Endothelial cell (in vitro differentiated cells): Measurements from ENCODE around the gene ZBP1. TPM values are rescaled to one million over a fixed set of nuclear protein-coding genes. Genes with fewer than 3 reads are reported as not detected.

ENCODE experiments used
- DNase-seq: peaks from one replicate; pipeline ENCODE4 v3.0.0; 2021; ENCODE audit warnings: low spot score
- H3K27ac Mint-ChIP-seq: one replicate; pipeline ENCODE4 v1.8.0; 2021; ENCODE audit warnings: mixed read lengths, inconsistent platforms; ENCODE audit not compliant: unreplicated experiment
- H3K27me3 Mint-ChIP-seq: one replicate; pipeline ENCODE4 v1.8.0; 2021; ENCODE audit warnings: mild to moderate bottlenecking, moderate library complexity, mixed read lengths, inconsistent platforms; ENCODE audit not compliant: unreplicated experiment
- H3K36me3 Mint-ChIP-seq: one replicate; pipeline ENCODE4 v1.8.0; 2021; ENCODE audit warnings: mild to moderate bottlenecking, low read depth, mixed read lengths, inconsistent platforms; ENCODE audit not compliant: unreplicated experiment
- H3K4me1 Mint-ChIP-seq: one replicate; pipeline ENCODE4 v1.8.0; 2021; ENCODE audit warnings: mild to moderate bottlenecking, mixed read lengths, inconsistent platforms; ENCODE audit not compliant: unreplicated experiment
- H3K4me3 Mint-ChIP-seq: one replicate; pipeline ENCODE4 v1.8.0; 2021; ENCODE audit warnings: mild to moderate bottlenecking, mixed read lengths, inconsistent platforms; ENCODE audit not compliant: unreplicated experiment
- H3K9me3 Mint-ChIP-seq: one replicate; pipeline ENCODE4 v1.8.0; 2021; ENCODE audit warnings: mixed read lengths, inconsistent platforms; ENCODE audit not compliant: unreplicated experiment
- total RNA-seq: library from RNA; stranded (reverse); fragmentation: NEBNext Ultra II Directional; extraction: Animal tissue kit (Norgen Biotek cat#: 25700); gene quantifications from one replicate; pipeline ENCODE4 v1.2.1, GENCODE V29; 2021; ENCODE audit not compliant: unreplicated experiment
- TF ChIP-seq, protein P1 (sequence below): fragments of 200-600 bp; sonication (generic); IDR thresholded peaks from one replicate; pipeline ENCODE4 v1.5.0; 2021; ENCODE audit warnings: antibody characterized with exemption; ENCODE audit not compliant: unreplicated experiment

ZBP1 gene
- total RNA-seq, 1 donor from 2014 or later = not detected

DNA sequence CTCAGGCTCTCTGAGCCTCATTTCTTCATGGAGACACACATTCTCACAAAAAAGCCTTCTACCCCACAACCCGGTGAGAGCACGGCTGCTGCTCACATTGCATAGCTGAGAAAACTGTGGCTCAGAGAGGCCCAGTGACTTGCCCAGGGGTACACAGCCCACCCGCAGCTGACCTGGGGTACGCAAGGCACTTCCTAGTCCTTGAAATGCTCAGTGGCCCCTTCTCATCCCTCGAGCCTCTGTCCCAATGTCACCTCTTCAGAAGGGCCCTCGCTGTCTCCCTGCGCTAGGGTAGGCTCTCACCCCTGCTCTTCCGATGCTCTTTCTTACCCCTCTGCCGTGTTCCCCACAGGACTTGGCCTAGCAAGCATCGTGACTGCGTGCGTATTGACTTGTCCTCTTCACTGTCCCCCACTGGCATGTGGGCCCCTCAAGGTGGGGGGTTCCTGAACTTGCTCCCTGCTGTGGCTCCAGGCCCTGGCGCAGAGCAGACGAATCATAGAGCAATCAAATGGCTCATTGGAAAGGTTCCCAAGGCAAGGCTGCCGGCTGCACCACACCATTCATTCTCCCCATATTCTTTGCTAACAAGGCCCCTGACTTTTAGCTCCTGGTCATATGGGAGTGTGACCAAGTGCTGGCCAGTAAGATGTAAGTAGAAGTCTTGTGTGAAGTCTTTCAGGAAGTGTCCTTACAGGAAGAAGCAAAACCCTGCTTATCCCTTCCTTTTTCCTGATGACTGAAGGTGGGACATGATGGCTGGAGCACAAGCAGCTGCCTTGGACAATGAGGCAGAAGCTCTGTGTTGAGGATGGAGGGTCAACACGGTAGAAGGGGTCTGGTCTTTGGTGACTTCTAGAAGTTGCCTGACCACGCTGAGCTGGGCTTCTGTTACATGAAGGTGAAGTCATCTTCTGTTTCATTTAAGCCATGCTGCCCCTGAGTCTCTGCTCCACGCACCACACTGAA is 36.7 kb downstream of the ZBP1 start:
- peaks cover 12% of the 10 kb centered on the region for H3K27me3 Mint-ChIP-seq
- H3K4me3 Mint-ChIP-seq = no peak overlapping the region

DNA sequence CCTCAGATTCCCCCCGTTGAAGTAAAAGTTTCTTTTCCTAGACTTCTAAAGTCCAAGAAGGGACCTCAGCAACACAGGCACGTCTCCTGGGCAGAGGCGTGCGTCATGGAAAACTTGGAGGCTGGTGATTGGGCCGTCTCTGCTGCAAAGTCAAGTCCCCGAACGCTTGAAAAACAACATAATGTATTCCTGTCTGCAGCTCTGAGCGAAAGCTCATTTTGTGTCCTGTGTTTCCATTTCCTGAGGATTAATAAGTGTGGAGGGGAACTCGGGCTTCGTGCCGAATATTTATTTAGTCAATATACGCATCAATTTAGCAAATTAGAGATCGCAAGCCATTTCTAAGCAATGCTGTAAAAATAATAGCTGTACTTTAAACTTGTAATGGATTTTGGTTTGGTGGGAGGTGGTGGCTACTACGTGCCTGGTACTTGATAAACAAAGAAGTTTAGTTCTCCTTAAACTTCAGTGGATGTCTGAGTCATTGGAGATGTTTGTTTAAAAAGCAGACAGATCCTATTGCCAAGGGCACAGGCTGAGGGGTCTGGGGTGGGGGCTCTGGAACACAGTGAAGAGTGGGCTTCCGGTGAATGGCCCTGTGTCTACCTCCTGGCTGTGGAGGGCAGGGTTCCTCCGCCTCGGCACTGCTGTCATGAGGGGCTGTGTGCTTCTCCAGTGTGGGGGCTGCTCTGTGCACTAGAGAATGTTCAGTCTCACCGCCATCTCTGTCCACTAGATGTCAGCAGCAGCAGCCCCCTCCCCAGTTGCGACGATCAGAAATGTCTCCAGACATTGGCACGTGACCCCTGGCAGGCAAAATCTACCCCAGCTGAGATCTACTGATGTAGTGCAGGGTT is 37.6 kb downstream of the ZBP1 start:
- Mint-ChIP-seq H3K27ac (no peak overlapping the region), H3K27me3 (peaks cover 12% of the 10 kb centered on the region)

More for the DNA sequence above, 36.7 kb downstream of the ZBP1 start:
- Mint-ChIP-seq H3K9me3 (no peaks in the 10 kb centered on the region), H3K36me3 (no peaks in the 10 kb centered on the region), H3K27ac (no peak overlapping the region), H3K4me1 (no peaks in the 10 kb centered on the region)
- no peak for DNase-seq
- TF ChIP-seq, protein P1, sequence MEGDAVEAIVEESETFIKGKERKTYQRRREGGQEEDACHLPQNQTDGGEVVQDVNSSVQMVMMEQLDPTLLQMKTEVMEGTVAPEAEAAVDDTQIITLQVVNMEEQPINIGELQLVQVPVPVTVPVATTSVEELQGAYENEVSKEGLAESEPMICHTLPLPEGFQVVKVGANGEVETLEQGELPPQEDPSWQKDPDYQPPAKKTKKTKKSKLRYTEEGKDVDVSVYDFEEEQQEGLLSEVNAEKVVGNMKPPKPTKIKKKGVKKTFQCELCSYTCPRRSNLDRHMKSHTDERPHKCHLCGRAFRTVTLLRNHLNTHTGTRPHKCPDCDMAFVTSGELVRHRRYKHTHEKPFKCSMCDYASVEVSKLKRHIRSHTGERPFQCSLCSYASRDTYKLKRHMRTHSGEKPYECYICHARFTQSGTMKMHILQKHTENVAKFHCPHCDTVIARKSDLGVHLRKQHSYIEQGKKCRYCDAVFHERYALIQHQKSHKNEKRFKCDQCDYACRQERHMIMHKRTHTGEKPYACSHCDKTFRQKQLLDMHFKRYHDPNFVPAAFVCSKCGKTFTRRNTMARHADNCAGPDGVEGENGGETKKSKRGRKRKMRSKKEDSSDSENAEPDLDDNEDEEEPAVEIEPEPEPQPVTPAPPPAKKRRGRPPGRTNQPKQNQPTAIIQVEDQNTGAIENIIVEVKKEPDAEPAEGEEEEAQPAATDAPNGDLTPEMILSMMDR = peak; percentile 24

DNA sequence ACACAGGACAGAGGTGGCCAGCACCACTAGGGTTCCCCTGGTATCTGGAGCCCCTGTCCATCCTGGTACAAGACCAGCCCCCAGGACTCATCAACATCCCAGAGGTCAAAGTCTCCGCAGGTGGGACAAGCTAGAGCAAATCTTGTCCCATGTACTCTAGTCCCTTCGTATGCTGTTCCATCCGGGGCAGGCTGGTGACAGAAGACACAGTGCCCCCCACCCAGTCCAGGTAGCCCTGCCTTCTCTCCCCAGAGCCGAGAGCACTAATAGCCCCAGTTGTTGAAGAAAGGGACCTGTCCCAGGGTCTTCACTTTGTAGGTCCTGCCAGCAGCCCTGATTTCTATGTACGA is 38.2 kb downstream of the ZBP1 start:
- Mint-ChIP-seq H3K4me3 (peak overlapping the region; percentile 31), H3K27me3 (peaks cover 12% of the 10 kb centered on the region), H3K36me3 (no peaks in the 10 kb centered on the region), H3K4me1 (no peaks in the 10 kb centered on the region), H3K9me3 (no peaks in the 10 kb centered on the region), H3K27ac (no peak overlapping the region)
- no peak for DNase-seq
- TF ChIP-seq, protein P1 = no peak

More for the DNA sequence above, 37.6 kb downstream of the ZBP1 start:
- Mint-ChIP-seq H3K9me3 (no peaks in the 10 kb centered on the region), H3K4me3 (no peak overlapping the region), H3K36me3 (no peaks in the 10 kb centered on the region), H3K4me1 (no peaks in the 10 kb centered on the region)
- TF ChIP-seq, protein P1 = peak; percentile 52
- DNase-seq = peak; percentile 52

DNA sequence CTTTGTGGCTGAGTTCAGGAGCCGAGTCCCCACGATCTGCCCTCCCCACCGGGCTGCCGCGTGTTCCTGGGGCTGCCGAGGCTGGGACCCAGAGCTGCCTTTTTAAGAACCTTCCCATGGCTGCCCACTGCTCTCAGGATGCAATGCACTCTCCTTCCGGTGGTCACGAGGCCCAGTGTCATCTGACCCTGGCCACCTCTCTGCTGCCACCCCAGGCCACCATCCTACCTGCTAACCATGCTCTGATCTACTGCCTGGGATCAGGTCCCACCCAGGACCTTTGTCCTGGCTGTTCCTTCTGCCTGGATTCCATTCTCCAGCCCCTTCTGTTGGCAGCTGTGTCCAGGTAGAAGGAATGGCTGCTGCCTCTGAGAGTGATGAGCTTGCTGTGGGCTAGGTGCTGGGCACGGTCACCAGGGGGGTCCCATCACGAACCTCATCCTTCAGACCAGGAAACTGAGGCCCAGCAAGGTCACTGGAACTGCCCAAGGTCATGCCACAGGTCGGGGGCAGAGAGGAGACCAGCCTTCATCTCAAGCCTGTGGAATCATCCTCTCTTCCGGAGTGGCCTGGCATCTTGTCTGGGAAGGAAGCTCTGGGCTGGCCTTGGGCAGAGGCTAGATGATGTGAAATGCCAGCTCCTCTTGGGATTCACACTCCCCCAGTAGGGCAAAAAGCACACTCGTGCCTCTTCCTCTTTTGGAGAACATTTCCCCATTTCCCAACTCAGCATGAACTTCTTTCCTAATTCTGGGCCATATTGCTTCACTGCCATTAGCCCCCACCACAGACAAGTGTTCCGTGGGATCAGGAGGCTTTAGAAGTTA is 38.8 kb downstream of the ZBP1 start:
- Mint-ChIP-seq H3K27me3 (peaks cover 12% of the 10 kb centered on the region), H3K27ac (no peak overlapping the region), H3K9me3 (no peaks in the 10 kb centered on the region), H3K4me3 (peak overlapping the region; percentile 31), H3K4me1 (no peaks in the 10 kb centered on the region), H3K36me3 (no peaks in the 10 kb centered on the region)
- no peak for DNase-seq
- TF ChIP-seq, protein P1 = no peak
